NCI-H82 (cell line): ENCODE results near the gene DUSP22.

ENCODE experiments used
- DNase-seq: peaks from one replicate; lab custom pipeline; 2025; lab: John Stamatoyannopoulos, UW

Gene DUSP22

GRCh38 chr6:308768-309167 lies 16.5 kb downstream of the DUSP22 start:
- no peak for DNase-seq

DNA sequence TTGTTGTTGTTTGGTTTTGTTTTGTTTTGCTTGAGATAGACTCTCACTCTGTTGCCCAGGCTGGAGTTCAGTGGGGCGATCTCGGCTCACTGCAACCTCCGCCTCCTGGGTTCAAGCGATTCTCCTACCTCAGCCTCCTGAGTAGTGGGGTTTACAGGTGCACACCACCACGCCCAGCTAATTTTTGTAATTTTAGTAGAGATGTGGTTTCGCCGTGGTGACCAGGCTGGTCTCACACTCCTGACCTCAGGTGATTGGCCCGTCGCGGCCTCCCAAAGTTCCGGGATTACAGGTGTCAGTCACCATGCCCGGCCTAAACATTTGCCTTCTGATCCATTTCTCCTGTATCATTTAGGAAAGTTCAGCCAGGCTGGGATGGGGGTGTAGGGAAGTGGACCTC lies 17.7 kb downstream of the DUSP22 start:
- no peak for DNase-seq

DNA sequence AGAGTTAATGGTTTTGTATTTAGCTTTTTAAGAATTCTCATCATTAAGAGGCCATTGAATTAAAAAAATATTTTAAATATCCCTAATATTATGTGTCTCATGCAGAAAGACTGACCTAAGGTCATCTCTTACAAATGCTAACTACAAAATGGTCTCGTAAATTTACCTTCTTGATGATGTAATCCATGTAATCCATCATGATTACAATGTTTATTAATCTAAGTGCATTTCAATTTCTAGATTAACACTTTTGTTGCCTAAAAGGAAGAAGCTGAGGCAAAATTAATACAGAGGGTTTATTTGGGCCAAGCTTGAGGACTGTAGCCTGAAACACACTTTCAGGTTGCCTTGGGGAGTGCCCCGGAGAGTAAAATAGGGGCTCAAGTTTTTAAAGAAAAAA lies 18.4 kb downstream of the DUSP22 start:
- no peak for DNase-seq

DNA sequence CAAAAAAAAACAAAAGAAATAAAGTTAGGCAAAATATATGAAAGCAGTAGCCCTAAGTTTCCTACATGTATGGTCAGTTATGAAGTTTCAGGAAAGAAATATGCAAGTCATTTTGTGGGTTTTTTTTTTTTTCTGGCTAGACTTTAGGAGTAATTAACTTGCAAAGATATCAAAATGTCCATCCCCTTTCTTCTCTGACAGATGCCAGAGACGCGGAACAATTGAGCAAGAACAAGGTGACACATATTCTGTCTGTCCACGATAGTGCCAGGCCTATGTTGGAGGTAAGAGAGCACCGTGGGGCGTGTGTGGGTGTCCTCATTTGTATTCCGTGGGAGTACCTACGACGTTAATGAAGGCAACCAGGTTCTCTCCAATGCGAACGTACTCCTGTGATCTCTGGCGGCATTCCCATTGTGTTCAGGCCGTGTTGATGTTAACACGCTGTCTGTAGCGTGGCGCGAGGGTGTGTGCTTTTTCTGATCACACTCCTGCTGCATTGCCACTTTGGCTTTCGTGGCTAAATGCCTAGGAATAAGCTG lies 19.5 kb downstream of the DUSP22 start:
- DNase-seq: no peak

GRCh38 chr6:313087-313486 lies 20.8 kb downstream of the DUSP22 start:
- no peak for DNase-seq

GRCh38 chr6:313917-314316 lies 21.6 kb downstream of the DUSP22 start:
- DNase-seq: no peak

- DNase-seq: no peak
Observed at GRCh38 chr6:314377-314776, 22.1 kb downstream of the DUSP22 start.

- no peak for DNase-seq
Observed at GRCh38 chr6:315226-315625, 22.9 kb downstream of the DUSP22 start.

GRCh38 chr6:315921-316752 lies 23.9 kb downstream of the DUSP22 start:
- DNase-seq: no peak

DNA sequence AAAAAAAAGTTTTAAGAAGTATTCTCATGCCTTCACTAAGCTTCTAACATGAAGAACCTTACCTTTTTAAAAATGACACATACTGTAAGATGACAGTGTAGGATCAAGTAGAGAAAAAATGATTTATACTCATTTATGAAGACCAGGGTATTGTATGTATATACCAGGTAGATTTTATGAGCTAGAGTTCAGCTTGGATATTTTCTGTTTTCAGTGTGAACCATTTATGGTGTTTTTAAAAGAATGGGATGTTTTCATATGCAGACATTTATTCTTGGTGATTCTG lies 24.4 kb downstream of the DUSP22 start:
- no peak for DNase-seq

GRCh38 chr6:317060-317447 lies 24.8 kb downstream of the DUSP22 start:
- no peak for DNase-seq

DNA sequence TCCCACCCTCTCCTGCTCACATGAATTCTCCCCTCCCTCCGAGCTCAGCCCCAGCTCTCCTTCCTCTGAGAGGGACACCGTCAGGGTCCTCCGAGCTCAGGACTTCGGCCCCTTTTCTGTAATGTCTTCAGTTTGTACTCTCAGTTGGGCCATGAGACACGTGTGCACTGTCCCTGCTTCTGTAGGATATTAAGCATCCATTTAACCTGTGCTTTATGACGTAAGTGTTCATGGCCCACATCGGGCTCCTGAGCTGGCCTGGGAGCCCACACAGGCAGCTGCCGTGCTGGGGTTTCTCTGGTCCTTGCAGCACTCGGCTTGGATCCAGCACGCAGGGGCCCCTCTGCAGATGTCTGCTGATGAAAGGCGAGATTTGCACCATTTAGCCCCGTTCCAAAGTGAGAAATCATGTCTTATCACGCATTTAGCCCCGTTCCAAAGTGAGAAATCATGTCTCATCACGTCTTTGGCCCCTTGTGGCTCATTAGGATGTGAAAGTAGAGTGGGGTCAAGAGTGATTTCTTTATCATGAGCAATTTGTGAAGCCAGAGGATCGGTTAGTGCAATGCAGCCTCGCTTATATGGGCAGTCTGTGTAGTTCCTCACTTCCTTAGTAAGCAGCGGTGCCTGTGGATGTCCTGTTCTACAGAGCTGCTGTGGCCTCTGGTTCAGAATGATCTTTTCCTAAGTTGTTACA lies 25.3 kb downstream of the DUSP22 start:
- DNase-seq: no peak

- DNase-seq: no peak
Observed at GRCh38 chr6:318243-318890, 26.1 kb downstream of the DUSP22 start.

- DNase-seq: no peak
Observed at GRCh38 chr6:319177-320131, 27.2 kb downstream of the DUSP22 start.

GRCh38 chr6:320351-321157 lies 28.3 kb downstream of the DUSP22 start:
- DNase-seq: no peak

DNA sequence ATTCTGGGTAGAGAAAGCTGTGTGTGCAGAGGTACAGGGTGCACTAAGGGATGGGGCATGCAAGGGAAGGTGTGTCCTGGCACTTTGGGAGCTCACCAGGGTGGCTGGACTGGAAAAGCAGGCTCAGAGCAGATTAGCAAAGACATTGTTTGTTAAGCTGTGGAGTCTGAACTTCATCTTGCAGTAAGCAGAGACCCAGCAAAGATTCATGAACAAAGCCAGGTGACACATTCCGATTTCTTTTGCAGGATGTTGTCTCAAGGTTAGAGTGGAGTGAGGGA lies 28.8 kb downstream of the DUSP22 start:
- DNase-seq: no peak

GRCh38 chr6:321536-322258 lies 29.4 kb downstream of the DUSP22 start:
- no peak for DNase-seq

DNA sequence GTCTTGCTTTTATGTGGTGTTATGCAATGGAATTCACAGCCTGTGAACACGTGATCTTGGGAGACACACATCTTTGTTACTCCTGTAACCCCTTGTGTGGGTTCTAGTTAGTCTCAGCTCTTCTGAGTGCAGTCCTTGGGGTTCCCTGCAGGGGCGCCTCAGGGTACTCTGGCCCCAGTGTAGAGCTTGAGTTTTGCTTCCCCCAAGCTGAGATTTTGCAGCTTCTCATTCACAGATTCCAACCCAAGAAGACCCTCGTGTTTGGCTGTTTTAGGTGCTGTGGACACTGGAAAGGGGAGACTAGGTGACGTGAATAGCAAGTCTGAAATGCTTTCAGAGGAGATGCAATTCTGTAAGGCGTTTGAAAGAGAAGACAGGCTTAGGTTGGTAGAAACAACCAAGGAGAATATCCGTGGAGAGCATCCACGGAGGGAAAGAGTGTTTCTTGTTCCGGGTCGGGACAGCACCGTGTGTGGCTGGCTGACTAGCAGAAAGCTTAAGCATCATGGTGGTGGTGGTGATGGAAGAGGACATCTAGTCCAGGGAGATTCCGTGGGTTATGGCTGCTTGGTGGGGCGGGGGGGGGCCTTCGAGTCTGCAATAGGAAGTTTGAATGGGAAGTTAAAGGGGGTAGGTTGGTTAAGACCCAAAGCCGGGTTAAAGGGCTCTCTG lies 30.1 kb downstream of the DUSP22 start:
- no peak for DNase-seq

- DNase-seq: no peak
Observed at GRCh38 chr6:322940-323729, 30.8 kb downstream of the DUSP22 start.
